Measurements from ENCODE around the gene PROX1. TPM values are rescaled to one million over a fixed set of nuclear protein-coding genes. Genes with fewer than 3 reads are reported as not detected.

The PROX1 gene
- total and polyA plus RNA-seq, 2 of the 8 experiments (the other 6 are each of a cell fraction or from before 2014, with no cell fraction given) = 0.30 to 2.0 TPM

DNA sequence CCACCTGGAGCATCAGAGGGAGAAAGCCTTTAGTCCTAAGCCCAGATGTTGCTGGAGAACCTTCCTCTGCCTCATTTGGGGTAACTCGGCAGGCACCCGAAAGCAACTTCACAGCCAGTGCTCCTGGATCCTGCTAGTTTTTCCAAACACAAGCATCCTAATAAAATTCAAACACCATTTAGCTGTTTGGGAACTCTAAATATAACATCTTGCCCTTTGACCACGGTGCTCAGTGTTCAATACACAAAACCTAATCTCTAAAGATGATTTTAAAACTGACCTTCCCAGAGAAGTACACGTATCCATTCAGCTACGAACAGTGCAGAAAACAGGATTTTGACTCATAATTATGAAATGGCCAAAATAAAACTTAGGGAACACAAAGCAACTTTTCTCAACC lies 40.3 kb downstream of the PROX1 start:
- Histone ChIP-seq H4K8ac (ENCODE audit: extremely low read depth, insufficient read depth, low read length) (no peak overlapping the region), H2AK5ac (ENCODE audit: low read depth, low read length) (no peak overlapping the region), H3K23me2 (ENCODE audit: low read depth, low read length) (no peaks in the 10 kb centered on the region), H3K4me3 (ENCODE audit: extremely low read depth in 1 of 4, insufficient read depth in 2 of 4, low read depth in 3 of 4, low read length in 4 of 4) (no peak overlapping the region), H3K27ac (ENCODE audit: low read depth, low read length) (no peak overlapping the region), H3K4me2 (ENCODE audit: insufficient read depth in 1 of 2, low read depth in 2 of 2, low read length in 2 of 2) (peak overlapping the region in 1 of 2 experiments; percentile 66; a peak in 1 of 4 replicates), H3K4me1 (replicated peaks in 1 of 4; ENCODE audit: control insufficient read depth in 3 of 4, insufficient read depth in 4 of 4, low read length in 3 of 4) (peaks cover 5 to 41% (median 30%) of the 10 kb centered on the region in 4 experiments), H3K36me3 (ENCODE audit: control insufficient read depth in 2 of 4, insufficient read depth in 4 of 4, low read length in 3 of 4) (no peaks in the 10 kb centered on the region; a peak in 1 of 8 replicates), H4K91ac (replicated peaks; ENCODE audit: insufficient read length, low read length) (no peak overlapping the region), H2BK12ac (ENCODE audit: low read depth, low read length) (peak overlapping the region; percentile 91; the same call in 1 of the 2 replicates), H3K4ac (replicated peaks; ENCODE audit: insufficient read length, low read depth, low read length) (no peak overlapping the region), H2BK15ac (ENCODE audit: low read length) (no peak overlapping the region), H2BK120ac (replicated peaks; ENCODE audit: low read depth, low read length) (peak overlapping the region; percentile 83), H3K79me2 (ENCODE audit: control insufficient read depth in 1 of 2, insufficient read depth in 2 of 2, low read length in 2 of 2) (no peaks in the 10 kb centered on the region), H3K56ac (replicated peaks; ENCODE audit: insufficient read length, low read depth, low read length) (no peak overlapping the region), H2BK20ac (ENCODE audit: low read length) (peak overlapping the region; percentile 57; the same call in 1 of the 2 replicates), H4K20me1 (replicated peaks in 1 of 2; ENCODE audit: control insufficient read depth in 1 of 2, insufficient read depth in 2 of 2, low read length in 2 of 2) (no peaks in the 10 kb centered on the region), H2AFZ (ENCODE audit: low read length) (no peak overlapping the region), H3K9me3 (ENCODE audit: insufficient read depth in 2 of 2, low read depth in 1 of 2, low read length in 1 of 2) (no peaks in the 10 kb centered on the region), H3K18ac (ENCODE audit: extremely low read depth, low read length) (no peak overlapping the region; the same call in 1 of the 2 replicates), H4K5ac (ENCODE audit: insufficient read length, low read depth, low read length) (no peak overlapping the region), H3K23ac (ENCODE audit: insufficient read length) (no peak overlapping the region), H3K27me3 (replicated peaks in 1 of 4; ENCODE audit: control insufficient read depth in 3 of 4, extremely low read depth in 1 of 4, insufficient read depth in 3 of 4, low read length in 3 of 4) (no peaks in the 10 kb centered on the region), H3K14ac (ENCODE audit: insufficient read length) (no peak overlapping the region), H2BK5ac (ENCODE audit: low read depth, low read length) (peak overlapping the region; percentile 40; the same call in 1 of the 2 replicates), H3K9ac (replicated peaks in 1 of 4; ENCODE audit: extremely low read depth in 1 of 4, low read depth in 3 of 4, low read length in 3 of 4) (peak overlapping the region in 1 of 4 experiments; percentile 7; a peak in 1 of 7 replicates), H3K79me1 (ENCODE audit: low read depth, low read length) (no peaks in the 10 kb centered on the region)
- POLR2A ChIA-PET (ENCODE audit: partially characterized antibody) = interaction anchor here (1.8 kb wide), 1 partner anchor 43 kb away, joined by 4 read pairs; no protein-coding TSS in a partner anchor
- DNase-seq (ENCODE audit: low read depth in 1 of 2, low spot score in 2 of 2) = no peak
- 93% methylated on average over 5 of the region's 5 CpGs; no CpG with 5 or more reads in 1 of the 2 experiments for WGBS, 2 experiments (ENCODE audit: extremely low coverage in 1 of 2, insufficient coverage in 1 of 2, insufficient read length in 1 of 2, insufficient replicate concordance in 2 of 2, low coverage in 1 of 2, low lambda C conversion rate in 2 of 2, missing lambda C conversion rate in 1 of 2)
- FAIRE-seq = no peak
- CTCF ChIA-PET (ENCODE audit: partially characterized antibody) = interaction anchor here (0.9 kb wide), 1 partner anchor 186 kb away, joined by 3 read pairs; no protein-coding TSS in a partner anchor
- TF ChIP-seq RNF2 (IDR thresholded peaks at IDR 0.05; ENCODE audit: borderline replicate concordance, low read depth, low read length, missing control alignments, poor library complexity, severe bottlenecking) (no peak), CHD1 (IDR thresholded peaks at IDR 0.05; ENCODE audit: low read depth, low read length) (no peak), MAFK (IDR thresholded peaks at IDR 0.05; ENCODE audit: low read depth, low read length) (no peak), KDM4A (IDR thresholded peaks at IDR 0.05; ENCODE audit: low read depth, low read length, severe bottlenecking) (no peak)
- TF ChIP-seq, protein P1, sequence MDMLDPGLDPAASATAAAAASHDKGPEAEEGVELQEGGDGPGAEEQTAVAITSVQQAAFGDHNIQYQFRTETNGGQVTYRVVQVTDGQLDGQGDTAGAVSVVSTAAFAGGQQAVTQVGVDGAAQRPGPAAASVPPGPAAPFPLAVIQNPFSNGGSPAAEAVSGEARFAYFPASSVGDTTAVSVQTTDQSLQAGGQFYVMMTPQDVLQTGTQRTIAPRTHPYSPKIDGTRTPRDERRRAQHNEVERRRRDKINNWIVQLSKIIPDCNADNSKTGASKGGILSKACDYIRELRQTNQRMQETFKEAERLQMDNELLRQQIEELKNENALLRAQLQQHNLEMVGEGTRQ (IDR thresholded peaks at IDR 0.05; ENCODE audit: low read length) = no peak
